HG02571 (cell line): ENCODE results near the gene PPFIA4.

Source experiments
- ATAC-seq: cut with Tn5 transposase; IDR thresholded peaks from one replicate; pipeline ENCODE4 v1.9.1; 2021; ENCODE audit warnings: mild to moderate bottlenecking, moderate library complexity; ENCODE audit not compliant: unreplicated experiment

The PPFIA4 gene

DNA sequence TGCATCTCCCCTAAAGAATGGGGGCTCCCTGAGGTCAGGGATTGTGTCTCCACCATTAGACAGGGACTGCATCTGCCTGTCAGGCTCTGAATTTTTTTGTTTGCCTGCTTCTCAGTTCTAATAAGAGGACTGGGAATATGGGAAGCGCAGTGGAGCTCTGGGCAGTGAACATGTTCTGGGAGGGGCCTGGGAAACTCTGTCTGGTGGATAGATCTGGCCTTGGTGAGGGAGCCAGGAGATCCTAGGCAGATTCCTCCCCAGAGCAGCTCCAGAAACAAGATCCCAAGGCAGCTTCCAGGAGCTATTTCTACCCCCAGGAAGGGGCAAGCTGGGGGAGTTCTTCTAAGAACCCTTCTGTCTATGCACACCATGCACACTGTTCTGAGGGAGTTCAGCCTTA, 72.2 kb downstream of the PPFIA4 start:
- ATAC-seq = no peak

DNA sequence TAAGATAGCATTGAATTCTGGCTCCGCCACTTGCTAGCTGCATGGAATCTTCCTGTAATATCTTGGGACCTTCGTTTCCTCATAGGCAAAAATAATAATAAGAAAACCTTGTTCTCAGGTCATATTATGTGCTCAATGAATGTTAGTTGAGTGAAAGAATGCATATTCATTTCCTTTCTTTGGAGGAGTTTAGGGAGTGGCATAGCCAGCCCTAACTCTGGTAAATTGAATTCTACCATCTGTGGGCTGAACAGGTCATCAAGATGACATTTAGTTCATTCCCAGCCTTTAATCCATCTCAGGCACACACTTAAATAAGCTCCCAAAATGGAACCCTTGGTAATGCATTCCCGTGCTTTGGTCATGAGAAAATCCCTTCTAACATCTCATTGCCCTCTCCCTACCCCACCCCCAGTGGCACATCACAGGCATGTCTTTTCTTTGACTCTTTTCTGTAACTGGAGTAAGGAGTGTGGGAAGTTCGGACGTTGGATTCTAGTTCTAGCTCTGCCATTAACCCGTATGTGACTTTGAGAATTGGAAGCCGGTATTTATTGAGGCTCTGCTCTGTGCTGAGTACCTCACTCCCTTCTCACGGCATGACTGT, 72.7 kb downstream of the PPFIA4 start:
- ATAC-seq = no peak

GRCh38 chr1:203099805-203100515, 73.7 kb downstream of the PPFIA4 start:
- no peak for ATAC-seq

- no peak for ATAC-seq
Measured at GRCh38 chr1:203100516-203100869, 74.2 kb downstream of the PPFIA4 start.

DNA sequence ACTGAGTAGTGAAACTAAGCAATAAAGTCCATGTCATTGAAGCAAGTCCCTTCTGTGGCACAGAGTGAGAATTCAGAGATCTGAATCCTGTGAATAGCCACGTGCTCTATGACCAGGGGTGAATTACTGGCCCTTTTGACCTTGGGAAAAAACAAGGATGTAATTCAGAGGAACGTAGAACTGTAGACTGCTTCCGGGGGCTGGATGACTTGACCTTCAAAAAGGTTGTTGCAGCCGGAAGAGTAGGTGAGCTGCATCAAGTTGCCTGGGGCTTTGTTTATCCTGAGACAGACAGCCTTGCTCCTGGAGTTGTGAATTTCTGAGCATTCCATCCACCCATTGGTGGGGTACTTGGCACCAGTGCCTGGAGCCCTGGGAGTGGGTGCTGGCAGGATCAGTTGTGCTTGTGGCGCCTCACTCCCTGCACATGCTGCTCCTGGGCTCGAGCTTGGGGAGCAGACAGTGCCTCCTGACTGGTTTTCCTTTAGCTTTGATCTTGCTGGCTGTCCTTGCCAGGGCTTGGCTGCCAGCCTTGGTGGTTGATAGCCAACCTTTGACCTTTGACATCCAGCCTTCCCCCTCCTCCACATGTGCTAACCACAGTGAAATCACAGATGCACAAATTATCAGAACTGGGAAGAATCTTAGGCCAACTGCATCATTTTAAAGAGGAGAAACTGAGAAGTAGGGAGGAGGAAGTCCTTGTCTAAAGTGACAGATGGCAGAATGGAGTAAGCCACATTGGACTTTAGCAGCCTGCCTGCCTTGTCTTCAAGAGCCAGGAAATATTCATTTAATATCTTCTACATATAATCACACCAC, 75.7 kb downstream of the PPFIA4 start:
- ATAC-seq = no peak

- ATAC-seq = no peak
Measured at GRCh38 chr1:203103216-203103615, 76.9 kb downstream of the PPFIA4 start.

DNA sequence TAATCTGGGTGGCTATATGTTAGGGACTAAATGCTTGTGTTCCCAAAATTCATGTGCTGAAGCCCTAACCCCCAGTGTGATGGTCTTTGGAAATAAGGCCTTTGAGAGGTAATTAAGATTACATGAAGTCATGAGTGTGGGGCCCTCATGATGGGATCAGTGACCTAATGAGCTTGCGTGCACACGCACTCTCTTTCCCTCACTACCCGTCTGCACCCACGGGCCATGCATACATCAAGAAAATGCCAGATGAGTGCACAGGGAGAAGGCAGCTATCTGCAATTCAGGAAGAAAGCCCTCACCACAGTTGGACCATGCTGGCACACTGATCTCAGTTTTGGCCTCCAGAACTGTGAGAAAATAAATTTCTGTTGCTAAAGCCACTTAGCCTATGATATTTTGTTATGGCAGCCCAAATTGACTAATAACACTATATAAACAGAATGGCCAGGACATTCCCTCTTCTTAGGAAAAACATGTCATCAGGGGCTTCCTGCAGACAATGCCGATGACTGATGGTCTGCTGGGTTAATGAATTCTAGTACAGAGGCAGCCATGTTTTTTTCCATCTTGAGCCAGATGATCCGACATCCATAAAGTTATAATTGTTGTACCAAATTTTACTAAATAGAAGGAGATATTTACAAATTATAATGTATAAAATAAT, 77.7 kb downstream of the PPFIA4 start:
- ATAC-seq = no peak

DNA sequence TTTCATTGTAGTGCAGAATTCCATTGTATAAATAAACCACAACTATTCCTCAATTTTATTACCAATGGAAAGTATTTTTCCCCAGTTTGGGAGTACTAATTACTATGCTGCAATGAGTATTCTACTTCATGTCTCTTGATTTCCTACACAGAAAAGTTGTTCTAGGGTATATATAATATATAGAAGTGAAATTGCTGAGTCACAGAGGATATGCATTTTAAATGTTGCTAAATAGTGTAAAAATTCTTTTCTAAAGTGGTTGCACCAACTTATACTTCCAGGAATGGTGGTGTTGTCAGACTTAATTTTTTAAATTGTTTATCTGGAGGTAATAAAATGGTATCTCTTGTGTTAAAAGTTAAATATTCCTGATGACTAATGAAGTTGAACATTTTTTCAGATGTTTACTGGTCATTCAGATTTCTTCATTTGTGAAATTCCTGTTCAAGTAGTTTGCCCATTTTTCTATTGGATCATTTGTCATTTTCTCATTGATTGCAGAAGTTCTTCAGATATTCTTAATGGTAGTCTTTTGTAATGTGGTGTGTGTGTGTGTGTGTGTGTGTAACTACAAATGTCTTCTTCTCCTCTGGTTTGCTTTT, 78.6 kb downstream of the PPFIA4 start:
- no peak for ATAC-seq

- no peak for ATAC-seq
Measured at GRCh38 chr1:203112475-203112874, 86.2 kb downstream of the PPFIA4 start.

DNA sequence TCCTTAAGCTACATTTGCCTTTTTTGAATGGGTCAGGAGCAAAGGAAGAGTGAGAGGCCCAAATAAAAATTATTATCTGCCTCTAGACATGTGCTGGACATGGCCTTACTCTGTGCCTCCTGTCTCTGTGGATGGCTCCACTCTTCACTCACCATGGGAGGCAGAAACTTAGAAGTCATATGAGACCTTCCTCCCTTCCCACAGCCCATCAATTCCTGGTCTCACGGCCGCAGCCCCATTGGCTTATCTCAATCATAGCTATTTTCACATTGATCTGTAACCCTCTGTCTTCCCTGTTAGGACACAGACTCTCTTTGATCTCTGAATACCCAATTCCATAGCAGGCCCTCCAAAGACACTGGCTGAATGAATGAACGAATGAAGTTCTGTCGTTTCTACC, 87.0 kb downstream of the PPFIA4 start:
- no peak for ATAC-seq

GRCh38 chr1:203114202-203114601, 87.9 kb downstream of the PPFIA4 start:
- ATAC-seq = no peak

DNA sequence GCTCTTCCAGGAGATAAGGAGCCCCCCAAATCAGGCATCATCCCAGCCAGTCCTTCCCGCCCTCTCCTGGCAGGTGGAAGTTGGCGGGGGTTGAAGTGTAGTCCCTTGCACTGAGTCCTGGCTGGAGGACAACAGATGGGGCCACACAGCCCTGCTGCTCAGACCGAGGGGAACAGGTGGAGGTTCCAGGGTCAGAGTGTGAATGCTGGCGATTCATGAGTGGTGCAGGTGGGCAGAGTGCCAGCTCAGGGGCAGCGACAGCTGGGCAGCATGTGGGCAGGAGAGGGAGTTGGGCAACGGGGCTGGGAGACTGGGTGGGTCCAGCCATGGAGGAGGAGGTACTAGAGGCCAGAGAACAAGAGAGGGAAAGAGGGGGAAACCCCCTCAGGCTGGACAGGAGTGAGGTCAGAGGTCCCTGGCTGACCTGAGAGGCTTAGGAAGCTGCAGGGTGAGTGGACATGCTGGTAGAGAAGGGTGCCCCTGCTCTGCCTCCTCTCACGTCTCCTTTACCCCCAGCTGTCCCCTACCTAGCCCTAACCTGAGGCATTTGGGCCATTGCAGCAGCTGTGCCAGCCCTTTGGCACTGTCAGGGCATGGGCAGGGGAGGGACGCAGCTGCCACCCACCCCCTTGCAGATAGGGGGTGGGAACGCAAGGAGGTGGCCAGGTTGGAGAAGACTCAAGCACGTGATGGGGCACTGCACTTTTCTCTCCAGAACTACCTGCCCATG, 90.0 kb downstream of the PPFIA4 start:
- no peak for ATAC-seq

GRCh38 chr1:203117611-203118575, 91.6 kb downstream of the PPFIA4 start:
- ATAC-seq = no peak

- ATAC-seq = no peak
Measured at GRCh38 chr1:203120325-203121153, 94.2 kb downstream of the PPFIA4 start.

GRCh38 chr1:203121186-203122015, 95.1 kb downstream of the PPFIA4 start:
- ATAC-seq = no peak

DNA sequence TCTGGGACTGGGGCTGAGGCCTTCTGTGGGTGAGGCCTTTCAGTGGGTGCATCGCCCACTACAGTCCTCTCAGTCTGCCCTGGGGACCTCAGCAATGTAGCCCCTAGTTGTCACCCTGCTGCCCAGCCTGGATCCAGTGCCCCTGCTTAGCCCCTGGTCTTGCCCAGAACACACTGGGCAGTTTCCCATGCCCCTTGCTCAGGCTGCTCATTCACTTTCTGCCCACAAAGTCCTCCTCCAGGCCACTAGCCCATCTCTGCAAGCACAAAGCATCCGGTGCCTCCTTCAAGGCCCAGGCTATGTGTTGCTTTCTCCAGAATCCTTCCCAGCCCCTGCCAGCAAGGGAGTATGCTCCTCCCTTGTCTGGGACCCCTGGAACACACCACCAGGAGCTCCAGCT, 95.9 kb downstream of the PPFIA4 start:
- ATAC-seq = no peak

DNA sequence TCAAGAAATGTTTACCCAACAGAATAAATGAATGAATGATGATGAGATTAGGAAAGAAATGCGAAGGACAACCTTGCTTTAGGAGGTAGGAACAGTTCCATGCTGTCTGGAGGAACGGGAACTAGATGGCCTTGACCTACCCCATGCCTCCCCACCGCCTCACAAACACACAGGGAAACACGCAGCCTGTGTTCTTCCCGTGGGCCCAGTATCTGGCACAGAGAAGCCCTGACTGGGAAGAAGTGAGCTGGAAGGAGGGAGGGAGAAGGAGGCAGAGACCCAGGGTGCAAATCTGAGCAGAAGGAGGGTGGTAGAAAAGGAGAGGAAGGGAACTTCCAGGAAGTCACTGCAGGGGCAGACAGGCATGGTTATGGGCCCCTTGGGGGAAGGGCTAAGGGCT, 97.7 kb downstream of the PPFIA4 start:
- ATAC-seq = no peak
